HCT116 (cell line): ENCODE data around the gene NRBP1. TPM values are rescaled to one million over a fixed set of nuclear protein-coding genes. Genes with fewer than 3 reads are reported as not detected.

ENCODE experiments used
- ATAC-seq: fragments of 200-7000 bp; cut with Tn5 transposase; 2 replicates; pipeline ENCODE4 v1.9.1; 2020; ENCODE audit warnings: mild to moderate bottlenecking, moderate library complexity
- BruUV-seq: library from RNA; stranded (reverse); fragments of 400-500 nt; replicated peaks from 2 replicates; lab custom pipeline; 2021; lab: Mats Ljungman, UMichigan
- CTCF ChIA-PET: fragments of 300-600 bp; sonication (Branson Sonifier 250); formaldehyde crosslinking; loops from one replicate; lab custom pipeline; 2021; ENCODE audit warnings: antibody characterized with exemption; lab: Charles Lee
- POLR2A ChIA-PET: fragments of 300-600, 350-600 bp; sonication (Branson Sonifier 250); formaldehyde crosslinking; loops from one replicate; lab custom pipeline; 2021; ENCODE audit warnings: antibody characterized with exemption; lab: Charles Lee
- RAD21 ChIA-PET, 2 experiments: fragments of 300-600 bp; sonication (Branson Sonifier 250); formaldehyde crosslinking; loops; one replicate each; lab custom pipeline; 2023; ENCODE audit warnings: low total read pairs in 2 of 2; ENCODE audit not compliant: uncharacterized antibody in 2 of 2, unreplicated experiment in 2 of 2, low non-redundant PET in 1 of 2; lab: Charles Lee
- DNase-seq: peaks from one replicate; pipeline ENCODE4 v3.0.0-alpha.2; 2010; ENCODE audit warnings: low read depth, low spot score
- H2AFZ ChIP-seq: fragments of 200-600 bp; shearing (Covaris generic), sonication (generic); 2 replicates; pipeline ENCODE4 v1.6.1; 2017; ENCODE audit warnings: low read depth, mixed run types, mixed read lengths, antibody characterized with exemption, low read length; ENCODE audit not compliant: poor library complexity, severe bottlenecking
- H3K27ac ChIP-seq: 2 replicates; pipeline ENCODE4 v1.5.1; 2012; ENCODE audit warnings: low read depth, low read length
- H3K27me3 ChIP-seq: fragments of 200-600 bp; sonication (generic); 2 replicates; pipeline ENCODE4 v1.6.1; 2016; ENCODE audit warnings: mixed run types, low read length, mixed read lengths; ENCODE audit not compliant: insufficient read depth
- H3K36me3 ChIP-seq, 2 experiments: fragments of 200-500 bp in 1 of 2; fragments of 200-600 bp in 1 of 2; sonication (Bioruptor generic) in 1 of 2; sonication (generic) in 1 of 2; 2 replicates each; pipeline versions ENCODE4 v1.5.1 to v1.6.1; 2014 to 2016; ENCODE audit warnings: low read length in 2 of 2, inconsistent platforms in 1 of 2, mixed read lengths in 1 of 2, mixed run types in 1 of 2; ENCODE audit not compliant: insufficient read depth in 2 of 2, control insufficient read depth in 1 of 2
- H3K4me1 ChIP-seq, 2 experiments: fragments of 200-600 bp in 1 of 2; sonication (generic) in 1 of 2; 2 replicates each; pipeline versions ENCODE4 v1.5.1 to v1.6.1; 2012 to 2017; ENCODE audit warnings: low read length in 2 of 2, inconsistent platforms in 1 of 2, mild to moderate bottlenecking in 1 of 2, mixed read lengths in 1 of 2, mixed run types in 1 of 2, moderate library complexity in 1 of 2; ENCODE audit not compliant: insufficient read depth in 2 of 2, control insufficient read depth in 1 of 2
- H3K4me2 ChIP-seq: fragments of 200-600 bp; sonication (generic); 2 replicates; pipeline ENCODE4 v1.6.1; 2017; ENCODE audit warnings: mixed run types, low read length, mixed read lengths
- H3K4me3 ChIP-seq, 2 experiments: fragments of 200-600 bp in 1 of 2; sonication (generic) in 1 of 2; replicated peaks in 1 of 2; 2 replicates each; pipeline ENCODE4 v1.5.1; 2011 to 2016; ENCODE audit warnings: low read length in 2 of 2, control low read depth in 1 of 2, low read depth in 1 of 2, mild to moderate bottlenecking in 1 of 2, mixed read lengths in 1 of 2, mixed run types in 1 of 2
- H3K79me2 ChIP-seq: fragments of 200-600 bp; sonication (generic); 2 replicates; pipeline ENCODE4 v1.6.1; 2017; ENCODE audit warnings: mild to moderate bottlenecking, mixed run types, low read length, moderate library complexity, mixed read lengths; ENCODE audit not compliant: insufficient read depth
- H3K9ac ChIP-seq: fragments of 200-600 bp; sonication (generic); 2 replicates; pipeline ENCODE4 v1.6.1; 2016; ENCODE audit warnings: low read length, mixed read lengths
- H3K9me2 ChIP-seq: fragments of 200-600 bp; sonication (generic), shearing (Covaris generic); 2 replicates; pipeline ENCODE4 v1.6.1; 2017; ENCODE audit warnings: mixed run types, mild to moderate bottlenecking, moderate library complexity; ENCODE audit not compliant: insufficient read depth
- H3K9me3 ChIP-seq, 2 experiments: fragments of 200-500 bp in 1 of 2; fragments of 200-600 bp in 1 of 2; sonication (Bioruptor generic) in 1 of 2; sonication (generic) in 1 of 2; 2 replicates each; pipeline ENCODE4 v1.6.1; 2014 to 2017; ENCODE audit warnings: low read length in 2 of 2, mixed read lengths in 2 of 2, inconsistent platforms in 1 of 2, low read depth in 1 of 2, mild to moderate bottlenecking in 1 of 2, mixed run types in 1 of 2, moderate library complexity in 1 of 2; ENCODE audit not compliant: control insufficient read depth in 1 of 2, insufficient read depth in 1 of 2
- H4K20me1 ChIP-seq: fragments of 200-600 bp; sonication (generic), shearing (Covaris generic); 2 replicates; pipeline ENCODE4 v1.6.1; 2017; ENCODE audit warnings: mixed run types, mild to moderate bottlenecking, moderate library complexity; ENCODE audit not compliant: insufficient read depth
- EGR1 ChIP-seq: IDR thresholded peaks from 2 replicates; pipeline ENCODE4 v1.6.1; 2012; ENCODE audit warnings: low read depth
- POLR2A ChIP-seq: IDR thresholded peaks from 2 replicates; pipeline ENCODE4 v1.7.0; 2011; ENCODE audit warnings: borderline replicate concordance; ENCODE audit not compliant: insufficient read depth, insufficient read length; ENCODE audit errors: extremely low read depth
- POLR2AphosphoS5 ChIP-seq: IDR thresholded peaks from 2 replicates; pipeline ENCODE4 v1.6.1; 2011; ENCODE audit warnings: mild to moderate bottlenecking, low read depth, low read length, moderate library complexity
- RAD21 ChIP-seq: IDR thresholded peaks from 2 replicates; pipeline ENCODE4 v1.6.1; 2012; ENCODE audit warnings: low read depth, mild to moderate bottlenecking
- REST ChIP-seq: IDR thresholded peaks from 2 replicates; pipeline ENCODE4 v1.6.1; 2012; ENCODE audit warnings: low read depth
- SRF ChIP-seq: IDR thresholded peaks from 2 replicates; pipeline ENCODE4 v1.6.1; 2012; ENCODE audit warnings: low read depth
- TCF7L2 ChIP-seq: IDR thresholded peaks from 2 replicates; pipeline ENCODE4 v1.7.0; 2011; ENCODE audit warnings: borderline replicate concordance, inconsistent platforms; ENCODE audit not compliant: insufficient read depth, insufficient read length; ENCODE audit errors: extremely low read depth
- ZFX ChIP-seq: fragments of 450-650 bp; IDR thresholded peaks from 2 replicates; pipeline ENCODE4 v1.6.1; 2017
- ZNF274 ChIP-seq: fragments of 200-500 bp; sonication (Bioruptor generic); IDR thresholded peaks from 2 replicates; pipeline ENCODE4 v1.6.1; 2014; ENCODE audit warnings: mild to moderate bottlenecking, low read depth, low read length, inconsistent platforms
- intact Hi-C: fragments of 100-400 bp; cut with micrococcal nuclease; formaldehyde crosslinking; loops from 2 replicates; pipeline ENCODE4 v1.10.0; 2022
- total RNA-seq: library from RNA; stranded (reverse); gene quantifications from one replicate; pipeline ENCODE4 v1.2.1, GENCODE V29; 2021; ENCODE audit not compliant: unreplicated experiment
- TF ChIP-seq, protein P1 (sequence below), 3 experiments: fragments of 200-600 bp in 1 of 3; sonication (generic) in 1 of 3; IDR thresholded peaks in 2 of 3; conservative IDR thresholded peaks in 1 of 3; 2 replicates each; pipeline ENCODE4 v1.5.1; 2012 to 2017; ENCODE audit warnings: low read depth in 2 of 3, low read length in 2 of 3, antibody characterized with exemption in 1 of 3, borderline replicate concordance in 1 of 3, control low read depth in 1 of 3, mild to moderate bottlenecking in 1 of 3, mixed read lengths in 1 of 3, mixed run types in 1 of 3, moderate library complexity in 1 of 3; ENCODE audit not compliant: insufficient read depth in 1 of 3
- TF ChIP-seq, protein P2 (sequence below): IDR thresholded peaks from 2 replicates; pipeline ENCODE4 v1.6.1; 2012

NRBP1 gene
- total RNA-seq, 1 experiment from 2014 or later: 79.1 TPM

GRCh38 chr2:27464443-27464842, 36.0 kb downstream of the NRBP1 start:
- H3K4me3 ChIP-seq: no peak overlapping the region
- ChIA-PET CTCF (no interaction called here), POLR2A (no interaction called here), RAD21 (no interaction called here)
- H3K27me3 ChIP-seq: no peaks in the 10 kb centered on the region
- no peak overlapping the region for H3K27ac ChIP-seq
- H2AFZ ChIP-seq: no peak overlapping the region
- ATAC-seq (no peak), DNase-seq (no peak)
- H3K9me2 ChIP-seq: no peaks in the 10 kb centered on the region
- H3K4me2 ChIP-seq: no peak overlapping the region
- TF ChIP-seq, protein P1, sequence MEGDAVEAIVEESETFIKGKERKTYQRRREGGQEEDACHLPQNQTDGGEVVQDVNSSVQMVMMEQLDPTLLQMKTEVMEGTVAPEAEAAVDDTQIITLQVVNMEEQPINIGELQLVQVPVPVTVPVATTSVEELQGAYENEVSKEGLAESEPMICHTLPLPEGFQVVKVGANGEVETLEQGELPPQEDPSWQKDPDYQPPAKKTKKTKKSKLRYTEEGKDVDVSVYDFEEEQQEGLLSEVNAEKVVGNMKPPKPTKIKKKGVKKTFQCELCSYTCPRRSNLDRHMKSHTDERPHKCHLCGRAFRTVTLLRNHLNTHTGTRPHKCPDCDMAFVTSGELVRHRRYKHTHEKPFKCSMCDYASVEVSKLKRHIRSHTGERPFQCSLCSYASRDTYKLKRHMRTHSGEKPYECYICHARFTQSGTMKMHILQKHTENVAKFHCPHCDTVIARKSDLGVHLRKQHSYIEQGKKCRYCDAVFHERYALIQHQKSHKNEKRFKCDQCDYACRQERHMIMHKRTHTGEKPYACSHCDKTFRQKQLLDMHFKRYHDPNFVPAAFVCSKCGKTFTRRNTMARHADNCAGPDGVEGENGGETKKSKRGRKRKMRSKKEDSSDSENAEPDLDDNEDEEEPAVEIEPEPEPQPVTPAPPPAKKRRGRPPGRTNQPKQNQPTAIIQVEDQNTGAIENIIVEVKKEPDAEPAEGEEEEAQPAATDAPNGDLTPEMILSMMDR (IDR thresholded peaks at IDR 0.05 in 2 of 3, conservative IDR thresholded peaks at IDR 0.05 in 1 of 3; ENCODE audit: borderline replicate concordance in 1 of 3, insufficient read depth in 1 of 3, low read depth in 2 of 3, low read length in 2 of 3): no peak
- TF ChIP-seq, protein P2, sequence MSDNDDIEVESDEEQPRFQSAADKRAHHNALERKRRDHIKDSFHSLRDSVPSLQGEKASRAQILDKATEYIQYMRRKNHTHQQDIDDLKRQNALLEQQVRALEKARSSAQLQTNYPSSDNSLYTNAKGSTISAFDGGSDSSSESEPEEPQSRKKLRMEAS: no peak
- TF ChIP-seq ZFX (no peak), RAD21 (no peak), SRF (no peak), ZNF274 (no peak), EGR1 (no peak), TCF7L2 (no peak), REST (no peak), POLR2A (no peak), POLR2AphosphoS5 (no peak)
- H3K4me1 ChIP-seq: no peaks in the 10 kb centered on the region
- H3K9me3 ChIP-seq: no peaks in the 10 kb centered on the region
- intact Hi-C loops: no loop called here
- no peaks in the 10 kb centered on the region for H4K20me1 ChIP-seq
- no peaks in the 10 kb centered on the region for H3K36me3 ChIP-seq
- H3K79me2 ChIP-seq: no peaks in the 10 kb centered on the region
- no TSS peak for BruUV-seq
- no peak overlapping the region for H3K9ac ChIP-seq
